Measurements from ENCODE around the gene ANKFY1. TPM values are rescaled to one million over a fixed set of nuclear protein-coding genes. Genes with fewer than 3 reads are reported as not detected.

ANKFY1 gene
- total and polyA plus RNA-seq, 2 experiments from 2014 or later, result 20.1 to 24.2 TPM

- no peak for DNase-seq
- TF ChIP-seq EZH2phosphoT487 (IDR thresholded peaks at IDR 0.05; ENCODE audit: insufficient read depth, low read depth) (no peak), EZH2 (IDR thresholded peaks at IDR 0.05; ENCODE audit: insufficient read depth, poor library complexity, severe bottlenecking) (no peak)
- H3K27ac ChIP-seq, result no peak overlapping the region
These were observed 29.4 kb downstream of the ANKFY1 start for GRCh38 chr17:4234401-4234800.

GRCh38 chr17:4233668-4234258 lies 30.0 kb downstream of the ANKFY1 start:
- peaks cover 54% of the 10 kb centered on the region for H3F3A ChIP-seq (ENCODE audit: insufficient read depth)
- H3K9ac ChIP-seq, result no peak overlapping the region
- no peak overlapping the region for H3K4me3 ChIP-seq
- no peak overlapping the region for H3K27ac ChIP-seq
- WGBS, 2 experiments (ENCODE audit: low coverage in 1 of 2, low lambda C conversion rate in 2 of 2, missing lambda C conversion rate in 2 of 2), result 94 to 95% methylated on average over 7 of the region's 7 CpGs
- H3K9me3 ChIP-seq (ENCODE audit: low read depth), result no peaks in the 10 kb centered on the region
- peaks cover 7% of the 10 kb centered on the region for H3K36me3 ChIP-seq (ENCODE audit: low read depth)
- no peaks in the 10 kb centered on the region for H4K20me1 ChIP-seq (ENCODE audit: insufficient read depth)
- H3K9me2 ChIP-seq (ENCODE audit: insufficient read depth), result no peaks in the 10 kb centered on the region
- H3K4me2 ChIP-seq (ENCODE audit: unreplicated experiment), result no peak overlapping the region
- peaks cover 59% of the 10 kb centered on the region for H3K4me1 ChIP-seq (ENCODE audit: insufficient read depth)
- TF ChIP-seq EZH2phosphoT487 (IDR thresholded peaks at IDR 0.05; ENCODE audit: insufficient read depth, low read depth) (no peak), EZH2 (IDR thresholded peaks at IDR 0.05; ENCODE audit: insufficient read depth, poor library complexity, severe bottlenecking) (no peak)
- no peaks in the 10 kb centered on the region for H3K27me3 ChIP-seq (replicated peaks; ENCODE audit: insufficient read depth)
- DNase-seq, result no peak
- in situ Hi-C loops (cut with MboI), result no loop called here
- H3K79me2 ChIP-seq (ENCODE audit: insufficient read depth), result peaks cover 41% of the 10 kb centered on the region
- H2AFZ ChIP-seq, result no peak overlapping the region

More at GRCh38 chr17:4234401-4234800, 29.4 kb downstream of the ANKFY1 start:
- Histone ChIP-seq H3K79me2 (ENCODE audit: insufficient read depth) (peaks cover 46% of the 10 kb centered on the region), H3K4me2 (ENCODE audit: unreplicated experiment) (no peak overlapping the region), H3K9me2 (ENCODE audit: insufficient read depth) (no peaks in the 10 kb centered on the region), H3K4me1 (ENCODE audit: insufficient read depth) (peaks cover 53% of the 10 kb centered on the region), H2AFZ (no peak overlapping the region), H3K9ac (no peak overlapping the region), H3K27me3 (replicated peaks; ENCODE audit: insufficient read depth) (no peaks in the 10 kb centered on the region), H3K9me3 (ENCODE audit: low read depth) (no peaks in the 10 kb centered on the region), H3K4me3 (no peak overlapping the region), H3K36me3 (ENCODE audit: low read depth) (peaks cover 12% of the 10 kb centered on the region), H4K20me1 (ENCODE audit: insufficient read depth) (no peaks in the 10 kb centered on the region), H3F3A (ENCODE audit: insufficient read depth) (peaks cover 47% of the 10 kb centered on the region)
- in situ Hi-C loops (cut with MboI), result no loop called here

- no peak overlapping the region for H2AFZ ChIP-seq
- peaks cover 68% of the 10 kb centered on the region for H3F3A ChIP-seq (ENCODE audit: insufficient read depth)
- peaks cover 62% of the 10 kb centered on the region for H3K4me1 ChIP-seq (ENCODE audit: insufficient read depth)
- H3K4me3 ChIP-seq, result no peak overlapping the region
- in situ Hi-C loops (cut with MboI), result no loop called here
- H4K20me1 ChIP-seq (ENCODE audit: insufficient read depth), result no peaks in the 10 kb centered on the region
- peaks cover 7% of the 10 kb centered on the region; the same call in 1 of the 2 replicates for H3K36me3 ChIP-seq (ENCODE audit: low read depth)
- TF ChIP-seq EZH2phosphoT487 (IDR thresholded peaks at IDR 0.05; ENCODE audit: insufficient read depth, low read depth) (no peak), EZH2 (IDR thresholded peaks at IDR 0.05; ENCODE audit: insufficient read depth, poor library complexity, severe bottlenecking) (no peak)
- peak overlapping the region; percentile 28 for H3K9ac ChIP-seq
- WGBS, 2 experiments (ENCODE audit: low coverage in 1 of 2, low lambda C conversion rate in 2 of 2, missing lambda C conversion rate in 2 of 2), result 40 to 45% methylated on average over 4 of the region's 4 CpGs
- DNase-seq, result peak; percentile 84
- no peaks in the 10 kb centered on the region for H3K9me3 ChIP-seq (ENCODE audit: low read depth)
- no peaks in the 10 kb centered on the region for H3K9me2 ChIP-seq (ENCODE audit: insufficient read depth)
- peak overlapping the region; percentile 57 for H3K27ac ChIP-seq
- H3K79me2 ChIP-seq (ENCODE audit: insufficient read depth), result peaks cover 38% of the 10 kb centered on the region
- H3K4me2 ChIP-seq (ENCODE audit: unreplicated experiment), result peak overlapping the region; percentile 49
- H3K27me3 ChIP-seq (replicated peaks; ENCODE audit: insufficient read depth), result no peaks in the 10 kb centered on the region
These were observed 31.5 kb downstream of the ANKFY1 start for GRCh38 chr17:4232168-4232813.

- H3F3A ChIP-seq (ENCODE audit: insufficient read depth), result peaks cover 74% of the 10 kb centered on the region
- no peaks in the 10 kb centered on the region for H3K9me2 ChIP-seq (ENCODE audit: insufficient read depth)
- H3K79me2 ChIP-seq (ENCODE audit: insufficient read depth), result peaks cover 44% of the 10 kb centered on the region
- peak overlapping the region; percentile 92 for H3K27ac ChIP-seq
- peak overlapping the region; percentile 77 for H3K4me2 ChIP-seq (ENCODE audit: unreplicated experiment)
- in situ Hi-C loops (cut with MboI), result no loop called here
- H3K4me1 ChIP-seq (ENCODE audit: insufficient read depth), result peaks cover 53% of the 10 kb centered on the region
- no peaks in the 10 kb centered on the region for H3K36me3 ChIP-seq (ENCODE audit: low read depth)
- no peaks in the 10 kb centered on the region for H3K27me3 ChIP-seq (replicated peaks; ENCODE audit: insufficient read depth)
- no peaks in the 10 kb centered on the region for H3K9me3 ChIP-seq (ENCODE audit: low read depth)
- H2AFZ ChIP-seq, result no peak overlapping the region
- H4K20me1 ChIP-seq (ENCODE audit: insufficient read depth), result no peaks in the 10 kb centered on the region
- H3K9ac ChIP-seq, result peak overlapping the region; percentile 65
- peak; percentile 96 for DNase-seq
- WGBS, 2 experiments (ENCODE audit: low coverage in 1 of 2, low lambda C conversion rate in 2 of 2, missing lambda C conversion rate in 2 of 2), result 5 to 6% methylated on average over 8 of the region's 8 CpGs
- H3K4me3 ChIP-seq, result peak overlapping the region; percentile 49
- no peak for TF ChIP-seq EZH2 (IDR thresholded peaks at IDR 0.05; ENCODE audit: insufficient read depth, poor library complexity, severe bottlenecking)
- no peak for TF ChIP-seq EZH2phosphoT487 (IDR thresholded peaks at IDR 0.05; ENCODE audit: insufficient read depth, low read depth)
These were observed 33.9 kb downstream of the ANKFY1 start for GRCh38 chr17:4229627-4230541.
